Right cardiac atrium (tissue), 5 donors: ENCODE measurements around the gene TEC. TPM values are rescaled to one million over a fixed set of nuclear protein-coding genes. Genes with fewer than 3 reads are reported as not detected.

Source experiments
- ATAC-seq, 2 donors: fragments of 200-7000 bp; cut with Tn5 transposase; one replicate each; pipeline versions ENCODE4 v1.8.0 to v1.9.1; 2020; ENCODE audit warnings: moderate library complexity in 2 of 2, mild to moderate bottlenecking in 1 of 2
- DNase-seq, 3 donors: peaks; one replicate each; pipeline ENCODE4 v3.0.0-alpha.2; 2020
- H3K27ac ChIP-seq: one replicate; pipeline ENCODE4 v1.5.1; 2013; ENCODE audit warnings: mild to moderate bottlenecking, low read length, control low read depth, moderate library complexity
- H3K27me3 ChIP-seq: one replicate; pipeline ENCODE4 v1.6.1; 2013; ENCODE audit not compliant: control insufficient read depth, insufficient read depth
- H3K4me1 ChIP-seq: one replicate; pipeline ENCODE4 v1.6.1; 2013; ENCODE audit warnings: low read length; ENCODE audit not compliant: control insufficient read depth, insufficient read depth
- H3K4me3 ChIP-seq: one replicate; pipeline ENCODE4 v1.5.1; 2013; ENCODE audit warnings: low read length, control low read depth
- H3K9me3 ChIP-seq: one replicate; pipeline ENCODE4 v1.6.1; 2013; ENCODE audit warnings: low read length; ENCODE audit not compliant: control insufficient read depth
- WGBS: extraction: QIAGEN DNeasy Blood & Tissue Kit; methylation state at CpG from one replicate; pipeline ENCODE4 v1.1.7; 2013; 5-methylcytosine and 5-hydroxymethylcytosine counted together
- intact Hi-C, 4 donors: fragments of 100-400 bp; cut with DNase I; formaldehyde crosslinking; loops; one replicate each; pipeline versions ENCODE4 v1.11.0 to v1.14.0; 2022 to 2023
- polyA plus RNA-seq: library from polyadenylated mRNA; stranded (reverse); fragments of 200-250 nt; gene quantifications from one replicate; pipeline ENCODE4 v1.2.3, GENCODE V29; 2013
- total RNA-seq, 4 donors: library from RNA; stranded (reverse); fragmentation: NEBNext Ultra II Directional; extraction: Animal tissue kit (Norgen Biotek cat#: 25700); gene quantifications; one replicate each; pipeline ENCODE4 v1.2.1, GENCODE V29; 2021
- donor health status: healthy with polysubstance abuse.
- donor health status: DM: no; HTN: yes; CAD: no.
- donor health status: DM: no; HTN: no; CAD: no.
- donor health status: DM: no; HTN: yes; CAD: no; lungs with severe emphysema.
- donor health status: DM: yes; HTN: yes; CAD: no.

The TEC gene
- total and polyA plus RNA-seq, 5 donors: 0.84 to 3.7 (median 1.9) TPM

DNA sequence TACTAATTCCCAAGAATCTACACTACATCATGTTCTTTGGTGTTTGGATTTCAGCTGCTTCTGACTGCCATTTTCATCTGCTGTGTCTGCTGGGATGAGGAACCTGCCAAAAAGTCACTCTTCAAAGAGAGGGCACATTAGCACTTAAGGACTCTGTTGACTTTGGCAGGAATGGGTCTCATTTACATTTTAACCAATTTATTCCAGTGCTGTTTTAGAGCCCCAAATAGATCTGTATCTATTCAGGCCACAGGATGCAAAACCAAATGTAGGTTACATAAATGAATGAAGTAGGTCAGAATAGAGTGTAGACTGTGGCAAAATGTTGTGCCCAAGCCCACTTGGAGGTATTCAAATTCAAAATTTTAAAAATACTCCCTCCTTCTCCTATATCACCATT is 150.0 kb downstream of the TEC start:
- intact Hi-C loops: no loop called here
- Histone ChIP-seq H3K9me3 (no peaks in the 10 kb centered on the region), H3K4me1 (no peaks in the 10 kb centered on the region), H3K27me3 (no peaks in the 10 kb centered on the region), H3K27ac (no peak overlapping the region), H3K4me3 (no peak overlapping the region)
- no peak for ATAC-seq
- no peak for DNase-seq

DNA sequence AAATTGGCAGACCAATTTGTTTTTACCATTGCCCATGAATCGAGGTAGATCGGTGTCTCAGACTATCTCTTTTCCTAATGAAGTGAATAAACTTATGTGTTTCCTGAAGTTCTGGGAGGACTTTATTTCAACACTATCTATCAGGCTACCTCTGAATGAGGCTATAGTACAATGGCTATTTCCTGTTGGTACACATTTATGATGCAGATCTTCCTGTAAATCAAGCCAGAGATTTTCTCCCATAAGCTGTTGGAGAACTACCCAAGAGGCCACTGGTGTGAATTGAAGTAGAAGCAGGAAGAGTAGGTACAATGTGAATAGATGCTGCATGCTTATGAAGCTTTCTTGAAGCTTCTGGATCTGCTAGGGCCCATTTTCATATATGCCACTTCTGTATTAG is 151.6 kb downstream of the TEC start:
- H3K27ac ChIP-seq: no peak overlapping the region
- 73% methylated on average over 2 of the region's 2 CpGs for WGBS
- ATAC-seq (no peak), DNase-seq (no peak)
- H3K27me3 ChIP-seq: no peaks in the 10 kb centered on the region
- H3K9me3 ChIP-seq: no peaks in the 10 kb centered on the region
- intact Hi-C loops: no loop called here
- no peak overlapping the region for H3K4me3 ChIP-seq
- H3K4me1 ChIP-seq: no peaks in the 10 kb centered on the region

DNA sequence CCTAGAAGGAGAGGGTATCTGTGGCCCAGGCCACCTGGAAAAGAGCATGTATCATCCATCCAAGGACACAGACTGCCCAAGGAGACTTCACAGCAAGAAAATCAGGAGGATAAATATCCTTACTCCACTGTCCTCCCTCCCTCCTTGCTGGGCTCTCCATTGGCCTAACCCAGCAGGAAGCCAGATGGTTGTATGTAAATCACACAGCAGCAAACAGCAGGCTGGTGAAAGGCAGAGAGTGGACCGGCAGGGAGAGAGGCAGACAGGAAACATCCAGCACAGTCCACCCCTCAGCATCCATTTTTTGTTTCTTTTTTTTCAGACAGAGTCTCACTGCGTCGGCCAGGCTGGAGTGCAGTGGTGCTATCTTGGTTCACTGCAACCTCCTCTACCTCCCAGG is 153.1 kb downstream of the TEC start:
- DNase-seq (no peak), ATAC-seq (no peak)
- intact Hi-C loops: no loop called here
- 74% methylated on average over 3 of the region's 3 CpGs for WGBS
- H3K9me3 ChIP-seq: no peaks in the 10 kb centered on the region
- H3K27ac ChIP-seq: no peak overlapping the region
- no peak overlapping the region for H3K4me3 ChIP-seq
- no peaks in the 10 kb centered on the region for H3K27me3 ChIP-seq
- H3K4me1 ChIP-seq: no peaks in the 10 kb centered on the region

DNA sequence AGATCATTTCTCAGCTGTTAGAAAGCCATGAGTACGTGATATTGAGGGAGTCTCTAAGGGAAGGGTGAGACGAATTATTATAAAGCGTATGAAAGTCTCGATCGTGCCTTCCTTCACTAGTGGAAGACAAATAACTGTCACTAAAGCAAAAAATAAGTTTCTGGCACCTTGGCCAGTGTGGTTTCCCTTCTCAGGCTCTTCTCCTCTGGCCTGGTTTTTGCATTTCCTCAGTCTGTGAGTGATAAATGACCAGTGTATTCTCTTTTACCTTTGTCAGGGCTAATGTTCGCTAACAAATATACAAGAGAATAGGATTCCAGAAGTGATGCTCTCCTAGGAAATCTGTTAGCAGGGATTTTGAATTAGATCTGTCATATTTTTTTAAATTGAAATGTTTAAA is 155.2 kb downstream of the TEC start:
- ATAC-seq: no peak
- H3K27me3 ChIP-seq: no peaks in the 10 kb centered on the region
- 81% methylated on average over 6 of the region's 6 CpGs for WGBS

DNA sequence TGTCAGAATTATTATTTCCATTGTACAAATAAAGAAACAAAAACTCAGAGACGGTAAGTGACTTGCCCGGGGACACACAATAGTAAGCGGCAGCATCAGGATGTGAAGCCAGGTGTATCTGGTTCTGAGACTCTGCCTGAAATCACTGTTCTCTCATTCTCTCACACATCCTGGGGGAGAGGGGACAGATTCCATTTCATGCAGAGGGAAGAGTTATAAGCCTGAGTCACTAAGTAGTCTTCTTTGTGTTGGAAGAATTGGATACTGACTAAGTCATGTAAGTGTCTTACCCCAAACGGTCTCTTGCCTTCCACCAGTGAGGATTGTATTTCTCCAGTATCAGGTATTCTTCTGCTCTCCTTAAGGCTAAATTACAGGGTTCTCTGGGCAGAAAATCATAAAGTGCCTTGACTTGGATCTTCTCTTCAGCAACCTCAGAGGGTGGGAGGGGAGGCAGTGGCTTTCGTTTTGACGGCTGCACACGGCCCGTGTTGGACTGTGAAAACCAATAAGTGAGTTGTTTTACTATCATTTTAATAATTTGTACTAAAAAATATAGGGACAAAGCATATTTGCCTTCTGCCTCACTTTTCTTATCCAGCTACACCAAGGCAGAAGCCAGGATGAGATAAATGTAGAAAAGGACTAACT is 157.5 kb downstream of the TEC start:
- ATAC-seq: no peak
- intact Hi-C loops: no loop called here
- Histone ChIP-seq H3K27ac (no peak overlapping the region), H3K4me3 (no peak overlapping the region), H3K4me1 (no peaks in the 10 kb centered on the region), H3K27me3 (no peaks in the 10 kb centered on the region), H3K9me3 (no peaks in the 10 kb centered on the region)
- 84% methylated on average over 8 of the region's 8 CpGs for WGBS
- DNase-seq: no peak

More for the DNA sequence above, 155.2 kb downstream of the TEC start:
- Histone ChIP-seq H3K9me3 (no peaks in the 10 kb centered on the region), H3K4me1 (no peaks in the 10 kb centered on the region), H3K27ac (no peak overlapping the region), H3K4me3 (no peak overlapping the region)
- no peak for DNase-seq
- intact Hi-C loops: no loop called here

DNA sequence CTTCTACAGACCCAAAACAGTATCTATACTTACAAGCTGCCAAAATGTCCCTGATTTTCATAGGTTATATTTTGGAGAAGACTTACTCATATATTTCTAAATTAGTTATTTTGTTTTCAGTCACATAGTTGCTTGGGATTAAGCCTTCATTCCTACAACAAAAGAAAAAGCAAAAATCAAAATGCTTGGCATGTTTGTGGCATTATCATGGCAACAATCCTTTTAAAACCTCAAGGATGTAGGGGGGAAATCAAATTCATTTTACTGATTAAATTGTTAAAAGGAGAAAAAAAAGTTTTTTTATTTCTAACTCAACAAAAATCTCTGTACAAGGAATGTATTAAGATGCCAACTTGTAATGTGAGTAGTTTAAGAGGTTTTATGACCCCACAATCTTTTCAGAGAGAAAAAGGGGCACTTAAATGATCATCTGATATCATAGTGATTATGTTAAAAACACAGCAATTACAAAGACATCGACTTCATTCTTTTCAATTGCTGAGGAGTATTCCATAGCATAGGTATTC is 159.1 kb downstream of the TEC start:
- Histone ChIP-seq H3K4me1 (no peaks in the 10 kb centered on the region), H3K9me3 (no peaks in the 10 kb centered on the region)
- WGBS: 79% methylated on average over 1 of the region's 1 CpG

DNA sequence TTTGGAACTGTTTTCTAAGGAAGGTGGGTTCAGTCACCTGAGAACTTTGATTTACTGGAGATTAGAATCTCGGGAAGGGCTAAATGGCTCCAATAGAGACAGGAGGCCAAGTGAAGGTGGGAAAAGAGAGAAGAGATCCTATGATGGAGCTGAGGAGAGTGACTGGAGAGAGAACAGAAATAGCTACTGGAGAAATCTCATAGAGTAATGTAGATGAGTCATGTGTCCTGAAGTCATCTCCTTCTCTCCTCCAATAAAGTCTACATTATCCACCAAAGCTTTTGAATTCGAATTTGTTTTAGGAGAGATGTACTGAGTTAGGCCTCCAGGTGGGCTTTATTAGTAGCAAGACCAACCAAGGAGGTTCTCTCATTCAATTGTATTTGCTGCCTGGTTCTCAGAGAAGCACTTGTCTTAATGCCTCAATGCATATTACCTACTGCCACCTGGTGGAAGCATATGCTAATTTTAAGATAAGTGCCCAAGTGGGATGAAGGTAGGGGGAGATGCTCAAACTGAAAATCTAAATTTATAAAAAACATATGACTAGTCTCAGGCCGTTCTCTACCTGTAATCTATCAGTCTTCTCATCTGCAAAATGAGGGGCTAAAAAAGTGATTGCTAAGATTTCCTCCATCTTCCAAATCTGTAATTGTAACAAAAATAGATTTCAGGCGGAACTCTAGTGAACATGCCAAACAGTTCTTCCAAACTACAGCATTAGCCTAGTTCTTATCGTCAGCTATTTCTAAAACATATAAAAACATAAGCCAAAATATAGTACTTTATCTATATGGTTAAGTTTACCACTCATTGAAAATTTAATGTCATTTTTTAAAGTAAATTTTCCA is 160.0 kb downstream of the TEC start:
- ATAC-seq: no peak
- no peak for DNase-seq

More for the DNA sequence above, 159.1 kb downstream of the TEC start:
- Histone ChIP-seq H3K4me3 (no peak overlapping the region), H3K27ac (no peak overlapping the region), H3K27me3 (no peaks in the 10 kb centered on the region)
- no peak for ATAC-seq
- no peak for DNase-seq
- intact Hi-C loops: no loop called here

DNA sequence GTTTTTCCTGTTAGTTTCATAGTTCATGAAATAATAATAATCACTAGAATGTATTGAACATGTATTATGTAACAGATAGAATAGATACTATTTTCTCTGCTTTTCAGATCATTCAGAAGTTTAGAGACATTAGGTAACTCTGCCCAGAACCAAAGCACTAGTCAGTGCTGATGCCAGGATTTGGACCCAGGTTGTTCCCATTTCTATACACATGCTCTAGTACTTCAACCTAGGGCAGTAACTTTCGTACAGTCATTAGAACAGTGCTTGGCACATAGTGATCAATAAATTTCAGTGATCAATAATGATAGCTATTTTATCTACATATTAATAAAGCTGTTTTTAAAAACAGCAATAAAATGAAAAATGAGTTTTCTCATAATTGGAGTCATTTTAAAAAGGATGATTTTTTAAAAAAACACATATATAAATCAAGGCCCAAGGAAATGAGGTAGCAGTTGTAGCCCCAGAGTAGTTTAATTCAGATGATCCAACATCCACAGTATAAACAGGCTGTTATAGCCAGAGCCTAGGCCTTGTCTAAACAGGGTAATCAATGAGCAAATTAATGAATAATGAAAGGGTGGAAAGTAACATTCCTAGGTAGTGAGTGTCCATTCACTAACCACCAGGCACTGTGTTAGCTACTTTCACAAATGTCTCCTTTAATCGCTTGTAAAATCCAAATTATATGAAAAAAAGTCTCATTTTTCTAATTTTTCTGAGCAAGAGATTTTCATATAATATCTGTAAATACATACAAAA is 161.1 kb downstream of the TEC start:
- no peak for ATAC-seq
- intact Hi-C loops: no loop called here

More for the DNA sequence above, 160.0 kb downstream of the TEC start:
- H3K9me3 ChIP-seq: no peaks in the 10 kb centered on the region
- no peaks in the 10 kb centered on the region for H3K4me1 ChIP-seq
- intact Hi-C loops: no loop called here
- H3K27me3 ChIP-seq: no peaks in the 10 kb centered on the region
- 59% methylated on average over 5 of the region's 5 CpGs for WGBS
- no peak overlapping the region for H3K27ac ChIP-seq
- no peak overlapping the region for H3K4me3 ChIP-seq

DNA sequence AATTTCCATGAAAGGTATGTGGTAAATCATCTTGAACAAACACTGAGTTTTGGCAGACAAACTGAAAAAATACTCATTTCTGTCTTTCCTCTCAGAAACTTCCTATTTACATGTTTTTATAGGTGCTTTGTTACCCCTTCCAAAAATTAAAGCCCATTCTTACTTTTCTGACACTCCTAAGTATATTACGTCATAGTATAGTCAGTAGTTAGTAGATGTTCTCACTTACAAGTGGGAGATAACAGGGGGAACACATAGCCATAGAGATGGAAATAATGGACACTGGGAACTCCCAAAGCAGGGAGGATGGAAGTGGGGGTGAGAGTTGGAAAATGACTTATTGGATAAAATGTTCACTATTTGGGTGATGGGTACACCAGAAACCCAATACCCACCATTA is 164.4 kb downstream of the TEC start:
- H3K4me3 ChIP-seq: no peak overlapping the region
- H3K4me1 ChIP-seq: no peaks in the 10 kb centered on the region
- 60% methylated on average over 1 of the region's 1 CpG for WGBS
- H3K27ac ChIP-seq: no peak overlapping the region
- intact Hi-C loops: no loop called here
- DNase-seq (no peak), ATAC-seq (no peak)
- H3K9me3 ChIP-seq: no peaks in the 10 kb centered on the region
- H3K27me3 ChIP-seq: no peaks in the 10 kb centered on the region

More for the DNA sequence above, 161.1 kb downstream of the TEC start:
- WGBS: 93% methylated on average over 2 of the region's 2 CpGs
- H3K4me1 ChIP-seq: no peaks in the 10 kb centered on the region
- no peak overlapping the region for H3K4me3 ChIP-seq
- DNase-seq: no peak
- H3K27me3 ChIP-seq: no peaks in the 10 kb centered on the region
- H3K27ac ChIP-seq: no peak overlapping the region
- H3K9me3 ChIP-seq: no peaks in the 10 kb centered on the region

DNA sequence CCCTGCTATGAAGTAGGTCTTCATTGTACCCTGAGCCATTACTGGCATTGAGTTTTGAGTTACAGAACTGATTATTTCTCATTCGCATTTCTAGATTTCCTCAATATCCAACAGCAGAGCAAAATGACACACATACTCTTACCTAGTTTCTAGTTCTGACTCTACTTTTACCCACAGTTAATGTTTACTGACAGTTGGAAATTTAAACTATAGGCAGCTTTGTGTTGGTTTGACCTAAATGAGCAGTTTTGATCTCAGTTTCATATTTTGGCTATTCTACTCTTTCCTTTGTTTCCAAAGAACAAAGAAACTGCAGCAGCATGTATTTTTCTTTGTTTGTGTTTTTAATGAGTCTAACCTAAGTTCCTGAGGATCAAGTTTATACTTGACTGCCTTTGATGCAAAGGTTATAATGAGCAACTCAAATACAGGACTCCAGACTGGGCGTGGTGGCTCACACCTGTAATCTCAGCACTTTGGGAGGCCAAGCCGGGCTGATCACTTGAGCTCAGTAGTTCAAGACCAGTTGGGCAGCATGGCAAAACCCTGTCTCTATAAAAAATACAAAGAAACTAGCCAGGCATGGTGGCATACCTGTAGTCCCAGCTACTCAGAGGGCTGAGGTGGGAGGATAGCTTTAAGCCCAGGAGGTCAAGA is 166.0 kb downstream of the TEC start:
- WGBS: 91% methylated on average over 3 of the region's 3 CpGs
- no peak overlapping the region for H3K27ac ChIP-seq
- no peak for DNase-seq
- no peaks in the 10 kb centered on the region for H3K9me3 ChIP-seq
- no peaks in the 10 kb centered on the region for H3K4me1 ChIP-seq
- intact Hi-C loops: no loop called here
- ATAC-seq: no peak
- no peaks in the 10 kb centered on the region for H3K27me3 ChIP-seq
- H3K4me3 ChIP-seq: no peak overlapping the region
